H1 (cell line): ENCODE results near the gene TGFA.

Source experiments
- ASH2L ChIP-seq: fragments of 200-600, 300-600 bp; sonication (generic); IDR thresholded peaks from one replicate; pipeline ENCODE4 v1.7.1; 2017; ENCODE audit warnings: low read length
- CEBPB ChIP-seq: IDR thresholded peaks from 2 replicates; pipeline ENCODE4 v1.6.1; 2012; ENCODE audit warnings: low read depth, low read length
- CHD2 ChIP-seq: IDR thresholded peaks from 2 replicates; pipeline ENCODE4 v1.6.1; 2012; ENCODE audit warnings: low read length, improper control_type of control experiment
- CTCF ChIP-seq, 3 experiments: IDR thresholded peaks; 1 replicate in 2 of 3; 2 replicates in 1 of 3; pipeline versions ENCODE4 v1.5.1 to v1.6.1; 2011; ENCODE audit warnings: low read length in 3 of 3, mild to moderate bottlenecking in 3 of 3, inconsistent platforms in 2 of 3, low read depth in 1 of 3, moderate library complexity in 1 of 3; ENCODE audit not compliant: insufficient read depth in 1 of 3; ENCODE audit errors: control extremely low read depth in 1 of 3
- E2F6 ChIP-seq: IDR thresholded peaks from 2 replicates; pipeline ENCODE4 v1.6.1; 2012; ENCODE audit warnings: inconsistent platforms
- JUND ChIP-seq: IDR thresholded peaks from 2 replicates; pipeline ENCODE4 v1.6.1; 2011; ENCODE audit warnings: mild to moderate bottlenecking, improper control_type of control experiment, low read length
- KDM1A ChIP-seq: fragments of 200-600, 300-600 bp; sonication (generic); IDR thresholded peaks from 2 replicates; pipeline ENCODE4 v1.7.1; 2016; ENCODE audit warnings: mild to moderate bottlenecking, low read length, borderline replicate concordance
- MAX ChIP-seq: IDR thresholded peaks from 2 replicates; pipeline ENCODE4 v1.6.1; 2012; ENCODE audit warnings: inconsistent platforms
- POLR2AphosphoS5 ChIP-seq: IDR thresholded peaks from 2 replicates; pipeline ENCODE4 v1.6.1; 2011; ENCODE audit warnings: low read depth, low read length
- SIN3A ChIP-seq, 2 experiments: IDR thresholded peaks in 1 of 2; conservative IDR thresholded peaks in 1 of 2; 2 replicates each; pipeline ENCODE4 v1.6.1; 2011 to 2012; ENCODE audit warnings: low read length in 2 of 2, improper control_type of control experiment in 1 of 2, low read depth in 1 of 2, mild to moderate bottlenecking in 1 of 2

GRCh38 chr2:70554338-70554892, 789 bp upstream of the TGFA start:
- TF ChIP-seq CTCF (IDR thresholded peaks at IDR 0.05; ENCODE audit: control extremely low read depth in 1 of 3, insufficient read depth in 1 of 3, low read depth in 1 of 3, low read length in 3 of 3) = no peak
- no peak for TF ChIP-seq POLR2AphosphoS5
- TF ChIP-seq CHD2 = no peak
- no peak for TF ChIP-seq JUND
- TF ChIP-seq E2F6 = no peak
- TF ChIP-seq SIN3A (conservative IDR thresholded peaks at IDR 0.05 in 1 of 2, IDR thresholded peaks at IDR 0.05 in 1 of 2; ENCODE audit: low read depth in 1 of 2, low read length in 2 of 2) = no peak
- no peak for TF ChIP-seq ASH2L
- 0 out of 2 replicates have a peak, but pooled peaks have one; percentile 33 for TF ChIP-seq KDM1A
- TF ChIP-seq CEBPB = no peak
- no peak for TF ChIP-seq MAX
